ENCODE measurements around the gene GNAS-AS1.

GNAS-AS1 gene

DNA sequence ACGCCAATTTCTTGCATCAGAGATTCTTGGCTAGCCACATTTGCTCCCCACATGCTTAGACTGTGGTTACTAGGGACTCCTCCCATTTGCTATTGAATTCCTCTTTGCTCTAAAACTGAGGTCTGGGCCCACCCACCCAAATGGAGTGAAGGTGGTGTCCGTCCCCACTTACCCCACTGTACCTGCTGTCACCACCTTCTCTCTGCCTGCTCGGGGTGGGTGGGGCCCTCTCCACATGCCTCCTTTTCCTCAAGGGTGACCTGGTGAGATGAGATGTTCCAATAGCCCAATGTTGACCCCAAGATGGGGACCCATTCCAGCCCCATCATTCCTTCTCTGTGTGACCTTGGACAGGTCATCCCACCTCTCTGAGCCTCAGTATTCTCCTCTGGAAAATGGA is 74.6 kb downstream of the GNAS-AS1 start:
- DNase-seq: no peak

DNA sequence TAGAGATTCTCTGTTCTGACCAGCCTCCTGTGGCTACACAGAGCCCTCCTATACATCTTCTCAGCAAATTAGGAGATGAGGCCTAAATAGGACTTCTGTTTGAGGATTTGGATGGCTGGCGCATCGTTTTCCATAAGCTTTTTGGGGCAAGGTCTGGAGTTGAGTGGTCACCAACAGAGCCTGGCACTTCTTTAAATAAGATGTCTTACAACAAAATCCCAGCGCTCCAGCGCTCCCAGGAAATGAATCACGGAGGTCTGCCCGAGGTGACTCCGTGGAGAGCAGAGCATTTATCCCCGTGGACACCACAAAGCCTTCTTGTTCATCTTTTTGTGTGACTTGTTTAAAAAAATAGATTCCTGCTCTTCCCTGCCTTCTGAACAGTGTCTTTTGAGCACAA is 75.3 kb downstream of the GNAS-AS1 start:
- DNase-seq: no peak

DNA sequence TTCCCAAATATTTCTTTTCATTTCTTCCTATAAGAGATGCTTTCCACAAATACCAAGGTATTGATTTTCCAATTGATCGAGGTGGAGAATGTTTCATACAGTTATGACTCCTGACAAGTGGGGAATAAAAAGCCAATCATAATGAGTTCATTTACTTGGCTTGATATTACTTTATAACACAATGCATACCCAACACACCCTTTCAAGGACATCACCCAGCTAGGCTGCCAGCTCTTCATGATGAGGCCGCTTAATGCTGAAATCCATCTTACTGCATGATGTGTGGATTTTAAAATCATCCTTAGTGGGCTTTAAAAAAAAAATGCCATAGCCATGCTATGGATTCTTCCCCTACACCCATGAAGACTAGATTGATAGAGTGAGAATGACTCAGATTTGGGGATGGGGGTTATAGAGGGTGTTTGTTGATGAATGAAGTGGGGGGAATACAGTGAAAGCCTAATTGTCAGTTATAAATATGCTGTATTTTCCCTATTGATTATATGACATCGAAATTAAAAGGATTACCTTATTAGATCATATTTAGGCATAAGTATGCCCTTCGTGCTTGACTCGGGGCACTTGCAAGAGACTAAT is 75.9 kb downstream of the GNAS-AS1 start:
- DNase-seq: no peak

DNA sequence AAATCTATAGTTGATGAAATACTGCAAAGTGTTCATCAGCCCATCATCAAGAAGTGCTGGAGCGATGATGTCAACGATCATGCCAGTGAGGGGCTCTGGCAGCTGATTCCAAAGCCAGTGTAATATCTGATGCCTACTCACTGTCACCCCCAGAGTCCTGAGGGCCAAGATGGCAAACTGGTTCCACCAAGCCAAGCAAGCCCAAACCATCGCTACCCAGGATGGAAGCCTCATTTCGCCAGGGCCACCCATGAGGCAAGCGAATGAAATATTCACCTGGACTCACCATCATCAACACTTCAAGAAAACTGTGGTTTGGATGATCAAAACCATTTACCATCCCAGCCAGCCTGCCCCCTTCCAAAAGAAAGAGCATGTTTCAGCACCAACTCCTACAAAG is 76.5 kb downstream of the GNAS-AS1 start:
- DNase-seq: no peak

DNA sequence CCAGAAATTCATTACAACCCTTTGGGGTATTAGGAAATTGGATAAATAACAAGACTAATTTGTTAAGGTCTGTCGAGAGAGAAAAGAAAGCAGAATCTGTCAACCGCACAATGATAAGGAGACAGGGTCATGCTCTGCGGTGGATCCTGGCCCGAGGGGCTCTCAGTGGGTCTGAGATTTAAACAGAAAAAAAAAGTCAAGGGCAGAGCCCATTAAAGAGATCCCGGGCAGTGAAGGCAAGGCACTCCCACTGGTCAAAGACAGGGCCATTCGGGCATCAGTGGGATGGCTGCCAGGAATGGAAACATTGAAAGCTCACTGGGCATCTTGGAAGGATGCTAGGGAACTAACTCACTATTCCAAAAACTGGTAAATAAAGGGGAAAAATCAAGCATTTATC is 77.9 kb downstream of the GNAS-AS1 start:
- no peak for DNase-seq

Measured in activated CD4-positive, alpha-beta T cell treated with anti-CD3 and anti-CD28 coated beads, Interleukin-2, Interleukin-6, amounts not matched to agents 100 ng/mL and 50 ng/mL, durations not matched to agents 16 hours and 8 hours (primary cell).